HTR-8/SVneo (cell line): Measurements from ENCODE around the gene ZNF615.
"Not testable (repeated sequence)": the region's sequence is repeated elsewhere in the genome, so short reads cannot be mapped to it uniquely, and the experiment has no call there.

Source experiments
- DNase-seq: peaks from one replicate; pipeline ENCODE4 v3.0.0; 2011; ENCODE audit warnings: low spot score, mixed read lengths; ENCODE audit not compliant: insufficient read length
- FAIRE-seq: peaks from 2 replicates; lab custom pipeline; 2011; peaks lifted over from hg19 to GRCh38; lab: Jason Lieb, UNC

ZNF615 gene

DNA sequence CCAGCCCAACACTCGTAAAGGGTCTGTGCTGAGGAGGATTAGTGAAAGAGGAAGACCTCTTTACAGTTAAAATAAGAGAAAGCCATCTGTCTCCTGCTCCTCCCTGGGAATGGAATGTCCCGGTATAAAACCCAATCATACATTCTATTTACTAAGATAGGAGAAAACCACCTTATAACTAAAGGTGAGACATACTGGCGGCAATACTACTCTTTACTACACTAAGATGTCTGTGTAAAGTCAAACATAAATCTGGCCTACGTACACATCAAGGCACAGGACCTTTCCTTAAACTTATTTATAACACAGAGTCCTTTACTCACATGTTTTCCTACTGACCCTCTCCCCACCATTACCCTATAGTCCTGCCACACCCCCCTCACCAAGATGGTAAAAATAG lies 24.6 kb downstream of the ZNF615 start:
- FAIRE-seq: no peak
- DNase-seq: no peak

DNA sequence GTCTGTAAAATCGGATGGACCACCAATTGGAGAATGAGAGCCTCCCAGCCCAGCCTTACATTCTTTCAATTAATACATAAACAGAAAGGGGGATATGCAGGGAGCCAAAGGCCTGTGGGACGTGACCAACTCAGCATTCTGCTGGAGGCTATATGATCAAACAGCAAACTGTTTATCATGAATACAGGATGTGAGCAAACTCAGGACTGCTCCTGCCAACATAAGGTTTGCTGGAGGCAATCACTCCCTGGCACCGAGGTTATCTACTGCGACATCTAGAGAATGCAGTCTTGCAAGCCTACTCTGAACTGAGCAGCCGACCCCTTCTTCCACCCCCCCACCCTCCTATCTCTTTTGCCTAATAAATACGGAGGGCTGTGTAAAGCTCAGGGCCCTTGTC lies 27.1 kb downstream of the ZNF615 start:
- not testable (repeated sequence) for DNase-seq, FAIRE-seq

DNA sequence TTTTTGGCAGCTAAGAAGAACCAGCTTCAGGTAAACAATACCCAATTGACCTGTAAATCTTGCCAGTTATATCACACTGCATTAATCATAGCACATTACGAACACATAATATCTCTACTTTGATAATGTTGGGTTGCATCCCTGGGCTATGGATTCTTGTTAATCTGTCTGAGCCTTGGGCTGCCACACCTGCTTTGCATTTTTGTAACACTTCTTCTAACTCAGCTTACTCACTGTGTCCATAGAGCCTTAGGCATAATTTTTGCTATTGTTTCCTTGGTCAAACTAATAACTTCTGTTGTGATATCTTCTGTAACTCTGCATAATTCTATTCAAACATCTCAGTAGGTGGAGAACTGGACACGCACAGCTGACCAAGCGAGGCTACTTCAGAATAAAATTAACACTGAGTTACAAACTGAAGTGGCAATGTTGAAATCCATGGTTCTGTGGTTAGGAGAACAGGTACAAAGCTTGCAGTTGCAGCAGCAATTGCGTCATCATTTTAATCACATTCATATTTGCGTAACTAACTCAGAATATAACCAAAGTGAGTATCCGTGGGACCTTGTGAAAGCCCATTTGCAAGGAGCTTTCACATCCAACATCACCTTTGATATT lies 27.8 kb downstream of the ZNF615 start:
- DNase-seq (no peak), FAIRE-seq (no peak)

DNA sequence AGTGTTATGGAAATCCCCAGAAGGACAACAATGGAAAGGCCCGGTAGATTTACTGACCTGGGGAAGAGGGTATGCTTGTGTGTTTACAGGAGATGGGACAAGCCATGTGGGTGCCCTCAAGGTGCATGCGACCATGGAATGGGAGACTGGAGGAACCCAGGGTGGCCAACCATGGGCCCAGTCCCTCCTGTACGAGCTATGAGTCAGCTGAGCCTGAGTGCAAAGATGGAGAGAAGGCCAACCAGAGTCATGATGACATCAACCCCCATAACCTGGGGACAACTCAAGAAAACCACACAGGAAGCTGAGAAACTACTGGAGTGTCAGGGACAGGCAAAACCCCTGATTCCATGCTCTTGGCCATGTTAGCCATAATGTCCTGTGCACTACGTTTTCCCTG lies 29.1 kb downstream of the ZNF615 start:
- no peak for DNase-seq
- no peak for FAIRE-seq

DNA sequence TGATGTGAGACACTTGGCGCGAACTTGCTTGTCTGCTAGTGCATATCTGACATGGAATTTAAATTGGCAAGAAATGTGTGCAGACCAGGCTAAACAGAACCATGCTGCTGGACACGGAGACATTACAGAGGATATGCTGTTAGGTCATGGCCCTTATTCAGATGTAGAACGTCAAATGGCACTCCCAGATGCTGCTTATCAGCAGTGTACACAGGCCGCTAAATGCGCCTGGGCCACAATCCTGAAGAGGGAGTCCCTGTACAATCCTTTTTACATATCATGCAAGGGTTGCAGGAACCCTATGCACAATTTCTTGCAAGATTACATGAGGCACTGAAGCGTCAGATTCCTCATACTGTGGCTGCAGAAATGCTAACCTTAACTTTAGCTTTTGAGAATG lies 30.7 kb downstream of the ZNF615 start:
- FAIRE-seq (no peak), DNase-seq (no peak)

DNA sequence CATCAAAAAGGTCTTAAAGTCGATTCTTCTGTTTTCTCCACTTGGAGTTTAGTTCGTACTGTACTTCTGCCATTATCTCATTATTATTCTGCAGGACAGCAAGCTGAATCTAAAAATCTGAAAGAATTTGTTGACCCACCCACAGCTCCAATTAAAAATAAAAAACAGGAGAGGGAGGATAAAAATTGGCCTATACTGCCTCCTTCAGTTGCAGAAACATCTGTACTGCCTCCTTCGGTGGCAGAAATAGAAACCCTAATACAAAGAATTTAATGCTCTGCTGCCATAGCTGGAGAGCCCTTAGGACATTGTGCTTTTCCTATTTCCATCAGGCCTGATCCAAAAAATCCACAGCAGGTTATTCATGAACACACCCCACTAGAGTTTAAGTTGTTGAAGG lies 31.2 kb downstream of the ZNF615 start:
- FAIRE-seq: no peak
- no peak for DNase-seq

DNA sequence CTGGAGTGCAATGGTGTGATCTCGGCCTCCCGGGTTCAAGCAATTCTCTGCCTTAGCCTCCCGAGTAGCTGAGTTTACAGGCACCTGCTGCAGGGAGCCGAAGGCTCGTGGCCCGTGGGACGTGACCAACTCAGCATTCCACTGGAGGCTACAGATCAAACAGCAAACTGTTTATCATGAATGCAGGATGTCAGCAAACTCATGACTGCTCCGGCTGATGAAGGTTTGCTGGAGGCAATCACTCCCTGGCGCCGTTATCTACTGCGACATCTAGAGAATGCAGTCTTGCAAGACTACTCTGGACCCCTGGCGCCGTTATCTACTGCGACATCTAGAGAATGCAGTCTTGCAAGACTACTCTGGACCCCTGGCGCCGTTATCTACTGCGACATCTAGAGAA lies 32.2 kb downstream of the ZNF615 start:
- FAIRE-seq, DNase-seq: not testable (repeated sequence)

DNA sequence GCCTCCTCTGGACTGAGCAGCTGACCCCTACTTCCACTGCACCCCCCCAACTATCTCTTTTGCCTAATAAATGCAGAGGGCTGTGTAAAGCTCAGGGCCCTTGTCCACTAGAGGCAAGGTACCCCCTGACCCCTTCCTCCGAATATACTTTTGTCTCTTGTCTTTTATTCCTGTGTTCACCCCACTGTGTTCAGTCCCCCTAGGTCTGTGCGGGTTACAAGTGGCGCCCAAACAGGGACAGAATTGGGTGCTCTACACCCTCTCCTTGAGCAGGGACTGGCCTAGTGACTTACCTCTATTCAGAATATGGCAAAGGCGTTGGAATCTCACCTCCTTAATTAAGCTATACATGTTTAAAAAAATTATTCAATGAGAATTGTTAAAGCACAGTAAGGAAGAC lies 36.4 kb downstream of the ZNF615 start:
- no peak for DNase-seq
- FAIRE-seq: no peak

DNA sequence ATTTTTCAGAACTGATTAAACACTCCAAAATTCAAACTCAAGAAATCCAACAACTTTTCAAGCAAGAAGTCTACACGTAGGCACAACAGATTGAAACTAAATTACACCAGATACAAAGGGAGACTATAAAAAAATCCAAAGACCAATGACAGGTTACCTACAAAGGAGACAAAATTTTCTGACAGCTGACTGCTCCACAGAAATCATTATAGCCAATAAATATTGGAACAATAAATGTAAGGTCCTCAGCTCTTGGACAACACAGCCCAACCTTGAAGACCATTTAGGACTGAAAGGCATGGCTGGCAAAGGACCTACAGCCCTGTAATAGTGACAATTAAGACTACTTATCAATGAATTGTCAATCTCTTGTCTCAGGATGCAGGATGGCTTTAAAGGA lies 37.3 kb downstream of the ZNF615 start:
- FAIRE-seq: no peak
- DNase-seq: no peak

DNA sequence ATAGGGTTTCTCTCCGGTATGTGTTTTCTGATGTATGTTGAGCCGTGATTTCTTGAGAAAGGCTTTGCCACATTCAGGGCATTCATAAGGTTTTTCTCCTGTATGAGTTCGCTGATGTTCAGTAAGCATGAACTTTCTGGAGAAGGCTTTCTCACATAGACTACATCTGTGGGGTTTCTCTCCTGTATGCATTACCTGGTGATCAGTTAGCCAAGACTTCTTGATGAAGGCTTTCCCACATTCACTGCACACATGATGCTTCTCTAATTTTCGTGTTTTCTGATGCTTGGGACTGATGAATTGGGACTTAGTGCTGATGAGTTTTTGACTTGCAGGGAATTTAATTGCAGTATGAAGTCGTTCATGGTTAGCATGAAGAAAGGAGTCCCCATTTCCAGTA lies 42.4 kb downstream of the ZNF615 start:
- FAIRE-seq (no peak), DNase-seq (no peak)

DNA sequence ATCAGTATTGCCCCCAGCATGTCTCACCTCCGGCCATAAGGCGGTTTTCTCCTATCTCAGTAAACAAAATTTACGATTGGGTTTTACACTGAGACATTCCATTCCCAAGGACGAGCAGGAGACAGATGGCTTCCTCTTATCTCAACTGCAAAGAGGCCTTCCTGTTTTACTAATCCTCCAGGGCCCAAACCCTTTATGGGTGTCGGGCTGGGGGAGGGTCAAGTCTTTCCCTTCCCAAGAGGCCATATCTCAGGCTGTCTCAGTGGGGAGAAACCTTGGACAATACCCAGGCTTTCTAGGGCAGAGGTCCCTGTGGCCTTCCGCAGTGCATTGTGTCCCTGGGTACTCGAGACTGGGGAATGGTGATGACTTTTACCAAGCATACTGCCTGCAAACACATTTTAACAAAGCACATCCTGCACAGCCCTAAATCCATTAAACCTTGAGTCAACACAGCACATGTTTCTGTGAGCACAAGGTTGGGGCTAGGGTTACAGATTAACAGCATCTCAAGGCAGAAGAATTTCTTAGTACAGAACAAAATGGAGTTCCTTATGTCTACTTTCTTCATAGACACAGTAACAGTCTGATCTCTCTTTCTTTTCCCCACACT lies 47.3 kb downstream of the ZNF615 start:
- FAIRE-seq, DNase-seq: not testable (repeated sequence)

DNA sequence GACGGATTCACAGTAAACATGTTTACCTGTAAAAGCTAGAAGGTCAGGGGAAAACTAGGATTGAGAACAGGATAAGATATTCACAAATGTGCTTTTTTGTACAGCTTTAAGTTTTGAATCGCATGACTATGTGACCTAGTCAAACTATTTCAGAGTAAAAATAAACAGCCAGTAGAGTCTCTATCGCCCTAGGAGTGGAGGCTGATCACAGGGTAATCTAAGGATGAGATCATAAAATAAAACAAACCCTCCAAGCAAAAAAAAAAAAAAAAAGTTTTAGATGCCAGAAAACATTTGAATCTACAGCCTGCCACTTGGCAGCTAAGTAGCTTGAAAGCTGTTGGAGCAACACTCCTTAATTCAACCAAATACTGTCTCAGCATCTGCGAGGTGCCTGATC lies 48.2 kb downstream of the ZNF615 start:
- DNase-seq: no peak
- no peak for FAIRE-seq

DNA sequence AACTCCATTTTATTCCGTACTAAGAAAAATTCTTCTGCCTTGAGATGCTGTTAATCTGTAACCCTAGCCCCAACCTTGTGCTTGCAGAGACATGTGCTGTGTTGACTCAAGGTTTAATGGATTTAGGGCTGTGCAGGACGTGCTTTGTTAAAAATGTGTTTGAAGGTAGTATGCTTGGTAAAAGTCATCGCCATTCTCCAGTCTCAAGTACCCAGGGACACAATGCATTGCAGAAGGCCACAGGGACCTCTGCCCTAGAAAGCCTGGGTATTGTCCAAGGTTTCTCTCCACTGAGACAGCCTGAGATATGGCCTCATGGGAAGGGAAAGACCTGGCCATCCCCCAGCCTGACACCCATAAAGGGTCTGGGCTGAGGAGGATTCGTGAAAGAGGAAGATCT lies 50.2 kb downstream of the ZNF615 start:
- not testable (repeated sequence) for FAIRE-seq, DNase-seq

DNA sequence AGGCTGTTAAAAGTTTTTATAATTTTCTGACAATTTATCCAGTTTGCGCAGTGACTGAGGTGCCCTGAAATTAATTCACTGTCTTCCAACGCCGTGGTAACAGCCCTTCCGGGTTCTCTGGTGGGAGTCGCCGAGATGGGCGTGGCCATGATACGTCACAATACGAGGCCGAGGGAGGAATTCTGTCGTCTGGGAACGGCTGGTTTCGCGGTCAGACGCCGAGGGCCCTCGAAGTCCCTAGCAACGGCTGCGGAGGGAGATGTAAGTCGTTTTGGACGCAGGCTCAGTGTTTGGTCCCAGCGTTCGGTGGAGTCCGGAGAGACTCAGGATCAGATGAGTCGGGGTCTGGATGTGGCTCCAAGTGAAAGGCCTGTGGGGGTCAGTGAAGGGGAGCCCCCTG lies 59.0 kb downstream of the ZNF615 start:
- DNase-seq: no peak
- no peak for FAIRE-seq

DNA sequence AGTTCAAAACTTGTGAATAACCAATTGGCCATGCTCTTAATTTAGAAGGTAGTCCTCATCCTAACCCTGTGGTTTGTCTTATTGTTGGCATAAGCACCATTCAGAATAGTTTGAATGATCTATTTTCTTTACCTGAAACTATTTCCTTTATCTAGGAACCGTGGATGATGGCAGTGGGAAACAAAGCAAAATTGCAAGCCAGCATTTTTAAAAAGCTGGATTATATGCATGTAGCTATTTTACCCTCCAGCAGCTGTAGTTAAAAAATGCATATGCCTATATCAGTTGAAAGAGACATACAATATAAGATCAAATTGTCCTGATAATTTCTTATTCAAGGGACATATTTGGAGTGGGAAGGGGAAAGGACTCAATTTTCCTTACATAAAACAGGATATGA lies 61.4 kb downstream of the ZNF615 start:
- FAIRE-seq (no peak), DNase-seq (no peak)

DNA sequence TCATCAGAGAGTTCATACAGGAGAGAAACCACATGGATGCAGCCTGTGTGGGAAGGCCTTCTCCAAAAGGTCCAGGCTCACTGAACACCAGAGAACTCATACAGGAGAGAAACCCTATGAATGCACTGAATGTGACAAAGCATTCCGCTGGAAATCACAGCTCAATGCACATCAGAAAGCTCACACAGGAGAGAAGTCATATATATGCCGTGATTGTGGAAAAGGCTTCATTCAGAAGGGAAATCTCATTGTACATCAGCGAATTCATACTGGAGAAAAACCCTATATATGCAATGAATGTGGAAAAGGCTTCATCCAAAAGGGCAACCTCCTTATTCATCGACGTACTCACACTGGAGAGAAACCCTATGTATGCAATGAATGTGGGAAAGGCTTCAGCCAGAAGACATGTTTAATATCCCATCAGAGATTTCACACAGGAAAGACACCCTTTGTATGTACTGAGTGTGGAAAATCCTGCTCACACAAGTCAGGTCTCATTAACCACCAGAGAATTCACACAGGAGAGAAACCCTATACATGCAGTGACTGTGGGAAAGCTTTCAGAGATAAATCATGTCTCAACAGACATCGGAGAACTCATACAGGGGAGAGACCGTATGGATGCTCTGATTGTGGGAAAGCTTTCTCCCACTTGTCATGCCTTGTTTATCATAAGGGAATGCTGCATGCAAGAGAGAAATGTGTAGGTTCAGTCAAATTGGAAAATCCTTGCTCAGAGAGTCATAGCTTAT lies 63.0 kb downstream of the ZNF615 start:
- no peak for DNase-seq
- FAIRE-seq: no peak
